ENCODE data around the gene IGF2BP1.

Gene IGF2BP1

DNA sequence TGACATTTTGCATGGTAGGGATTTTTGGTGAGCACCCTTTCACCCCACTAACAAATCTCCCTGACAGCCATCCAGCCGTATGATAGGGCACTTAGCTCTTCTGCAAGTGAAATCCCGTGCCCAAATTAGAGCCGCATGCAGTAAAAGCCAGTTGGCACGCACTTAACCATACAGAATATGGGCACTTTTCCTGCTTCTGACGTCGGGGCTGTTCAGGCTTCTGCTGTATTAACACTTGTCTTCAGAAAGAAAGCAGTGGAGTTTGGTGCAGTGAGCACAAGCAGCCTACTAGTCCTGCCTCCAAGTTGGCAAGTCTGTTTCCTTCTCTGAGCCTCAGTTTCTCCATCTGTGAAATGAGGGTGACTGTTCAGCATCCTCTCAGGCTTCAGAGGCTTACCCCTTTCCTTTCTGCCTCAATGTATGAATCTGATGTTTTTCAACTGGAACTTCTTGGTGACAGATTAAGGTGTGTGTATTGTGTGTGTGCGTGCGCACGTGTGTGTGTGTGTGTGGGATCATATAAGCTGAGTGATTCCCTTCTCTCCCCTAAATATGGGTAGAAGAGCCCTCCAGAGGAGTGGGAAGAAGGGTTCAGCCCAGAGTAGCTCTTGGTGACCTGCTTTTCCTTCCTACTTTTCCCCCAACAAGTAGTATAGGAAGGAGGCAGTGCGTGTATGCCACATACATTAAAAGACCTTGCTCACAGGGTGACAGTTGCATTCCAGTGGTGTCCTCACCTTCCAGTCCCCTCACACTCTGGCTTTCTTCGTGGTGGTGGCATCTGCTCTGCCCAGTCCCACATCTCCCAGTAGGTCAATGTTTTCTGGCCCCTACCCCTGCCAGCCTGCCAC lies 19.0 kb downstream of the IGF2BP1 start:
- TF ChIP-seq, protein P1, sequence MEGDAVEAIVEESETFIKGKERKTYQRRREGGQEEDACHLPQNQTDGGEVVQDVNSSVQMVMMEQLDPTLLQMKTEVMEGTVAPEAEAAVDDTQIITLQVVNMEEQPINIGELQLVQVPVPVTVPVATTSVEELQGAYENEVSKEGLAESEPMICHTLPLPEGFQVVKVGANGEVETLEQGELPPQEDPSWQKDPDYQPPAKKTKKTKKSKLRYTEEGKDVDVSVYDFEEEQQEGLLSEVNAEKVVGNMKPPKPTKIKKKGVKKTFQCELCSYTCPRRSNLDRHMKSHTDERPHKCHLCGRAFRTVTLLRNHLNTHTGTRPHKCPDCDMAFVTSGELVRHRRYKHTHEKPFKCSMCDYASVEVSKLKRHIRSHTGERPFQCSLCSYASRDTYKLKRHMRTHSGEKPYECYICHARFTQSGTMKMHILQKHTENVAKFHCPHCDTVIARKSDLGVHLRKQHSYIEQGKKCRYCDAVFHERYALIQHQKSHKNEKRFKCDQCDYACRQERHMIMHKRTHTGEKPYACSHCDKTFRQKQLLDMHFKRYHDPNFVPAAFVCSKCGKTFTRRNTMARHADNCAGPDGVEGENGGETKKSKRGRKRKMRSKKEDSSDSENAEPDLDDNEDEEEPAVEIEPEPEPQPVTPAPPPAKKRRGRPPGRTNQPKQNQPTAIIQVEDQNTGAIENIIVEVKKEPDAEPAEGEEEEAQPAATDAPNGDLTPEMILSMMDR (IDR thresholded peaks at IDR 0.05), result no peak
- no peak for TF ChIP-seq ZFX (IDR thresholded peaks at IDR 0.05; ENCODE audit: borderline replicate concordance)
- no peak overlapping the region for H3K27ac ChIP-seq

DNA sequence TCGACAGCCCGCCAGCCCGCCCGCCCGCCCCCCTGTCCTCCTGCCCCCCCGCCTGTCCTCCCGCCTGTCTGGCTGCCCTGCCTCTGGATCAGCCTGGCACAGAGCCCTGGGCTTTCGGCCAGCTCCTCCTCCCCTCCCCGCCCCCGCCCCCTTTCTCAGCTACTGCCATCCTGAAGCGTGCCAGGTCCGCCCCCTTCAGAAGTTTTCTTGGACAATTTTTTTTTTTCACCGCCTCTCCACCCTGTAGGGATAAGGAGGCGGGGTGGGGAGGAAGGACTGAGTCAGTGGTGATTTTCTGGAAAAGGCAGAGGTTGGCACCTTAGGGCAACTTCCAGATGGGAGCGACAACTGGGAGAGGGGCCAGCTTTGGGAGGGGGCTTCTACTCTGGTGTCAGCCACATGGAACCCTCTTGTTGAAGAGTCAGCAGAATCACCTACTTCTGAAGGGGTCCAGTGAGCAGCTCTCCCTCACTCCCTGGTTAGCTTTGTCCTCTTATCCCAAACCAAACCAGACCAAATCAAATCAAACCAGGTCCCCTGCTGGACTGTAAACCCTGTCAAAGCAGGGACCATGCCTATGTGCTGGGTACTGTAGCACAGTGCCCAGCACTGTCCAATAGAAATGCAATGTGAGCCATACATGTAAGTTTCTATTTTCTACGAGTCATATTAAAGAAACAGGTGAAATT lies 19.7 kb downstream of the IGF2BP1 start:
- no peak overlapping the region for H3K27ac ChIP-seq
- TF ChIP-seq ZFX (IDR thresholded peaks at IDR 0.05; ENCODE audit: borderline replicate concordance), result no peak
- TF ChIP-seq, protein P1 (IDR thresholded peaks at IDR 0.05), result no peak

DNA sequence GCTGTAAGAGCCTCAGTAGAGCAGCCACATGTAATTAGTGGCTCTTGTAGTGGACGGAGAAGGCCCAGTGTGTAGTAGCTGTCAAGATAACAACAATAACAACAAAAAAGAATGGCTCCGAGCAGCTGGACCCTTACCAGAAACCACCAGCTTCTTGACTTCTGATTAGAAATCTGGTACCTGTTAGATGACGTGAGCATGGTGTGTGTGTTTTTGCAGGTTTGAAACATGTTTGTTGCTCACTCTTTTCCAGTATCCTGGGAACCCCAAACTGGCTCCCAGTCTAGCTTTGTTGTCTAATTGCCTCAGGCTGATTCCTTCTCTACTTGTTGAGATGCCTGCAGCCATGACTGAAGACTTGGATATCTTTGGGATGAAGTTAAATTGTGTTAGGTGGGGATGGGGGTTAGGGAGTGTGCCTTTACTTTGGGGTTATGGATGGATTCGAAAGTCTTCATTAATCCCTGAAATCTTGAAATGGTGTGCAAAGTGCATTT lies 21.0 kb downstream of the IGF2BP1 start:
- no peak overlapping the region for H3K27ac ChIP-seq
- no peak for TF ChIP-seq ZFX (IDR thresholded peaks at IDR 0.05; ENCODE audit: borderline replicate concordance)
- TF ChIP-seq, protein P1 (IDR thresholded peaks at IDR 0.05), result no peak

DNA sequence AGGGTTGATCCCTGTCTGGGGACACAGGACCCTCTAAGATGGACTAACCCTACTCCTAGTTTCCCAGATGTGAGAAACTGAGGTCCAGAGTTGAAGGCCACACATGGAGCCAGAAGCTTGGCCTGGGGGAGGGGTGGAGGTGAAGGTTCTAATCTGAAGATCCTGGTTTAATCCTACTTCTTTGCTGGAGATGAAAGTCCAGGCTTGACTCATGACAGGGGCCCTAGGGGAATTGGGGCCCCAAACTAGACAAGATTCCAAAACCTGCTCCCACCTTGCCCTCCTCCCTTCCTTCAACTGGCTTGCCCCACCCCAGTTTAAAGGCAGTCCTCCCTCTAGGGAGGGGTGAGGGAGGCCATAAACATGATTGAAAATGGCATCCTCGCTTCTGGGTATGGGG lies 21.6 kb downstream of the IGF2BP1 start:
- H3K27ac ChIP-seq, result no peak overlapping the region
- TF ChIP-seq, protein P1 (IDR thresholded peaks at IDR 0.05), result no peak
- no peak for TF ChIP-seq ZFX (IDR thresholded peaks at IDR 0.05; ENCODE audit: borderline replicate concordance)

DNA sequence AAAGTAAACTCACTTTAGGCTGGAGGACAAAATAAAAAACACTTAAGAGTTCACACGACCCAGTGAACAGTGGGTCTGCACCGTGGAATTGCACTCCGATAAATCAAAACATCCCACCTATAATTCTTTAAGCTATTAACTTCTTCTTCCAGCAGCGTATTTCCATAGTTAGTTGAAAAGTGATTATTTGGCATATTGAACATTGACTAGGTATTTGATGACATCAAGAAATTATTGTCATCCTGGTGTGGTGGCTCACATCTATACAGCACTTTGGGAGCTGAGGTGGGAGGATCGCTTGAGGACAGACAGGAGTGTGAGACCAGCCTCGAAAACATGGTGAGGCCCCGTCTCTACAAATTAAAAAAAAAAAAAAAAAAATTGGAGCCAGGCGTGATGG lies 23.4 kb downstream of the IGF2BP1 start:
- no peak for TF ChIP-seq ZFX (IDR thresholded peaks at IDR 0.05; ENCODE audit: borderline replicate concordance)
- TF ChIP-seq, protein P1 (IDR thresholded peaks at IDR 0.05), result no peak
- H3K27ac ChIP-seq, result no peak overlapping the region

DNA sequence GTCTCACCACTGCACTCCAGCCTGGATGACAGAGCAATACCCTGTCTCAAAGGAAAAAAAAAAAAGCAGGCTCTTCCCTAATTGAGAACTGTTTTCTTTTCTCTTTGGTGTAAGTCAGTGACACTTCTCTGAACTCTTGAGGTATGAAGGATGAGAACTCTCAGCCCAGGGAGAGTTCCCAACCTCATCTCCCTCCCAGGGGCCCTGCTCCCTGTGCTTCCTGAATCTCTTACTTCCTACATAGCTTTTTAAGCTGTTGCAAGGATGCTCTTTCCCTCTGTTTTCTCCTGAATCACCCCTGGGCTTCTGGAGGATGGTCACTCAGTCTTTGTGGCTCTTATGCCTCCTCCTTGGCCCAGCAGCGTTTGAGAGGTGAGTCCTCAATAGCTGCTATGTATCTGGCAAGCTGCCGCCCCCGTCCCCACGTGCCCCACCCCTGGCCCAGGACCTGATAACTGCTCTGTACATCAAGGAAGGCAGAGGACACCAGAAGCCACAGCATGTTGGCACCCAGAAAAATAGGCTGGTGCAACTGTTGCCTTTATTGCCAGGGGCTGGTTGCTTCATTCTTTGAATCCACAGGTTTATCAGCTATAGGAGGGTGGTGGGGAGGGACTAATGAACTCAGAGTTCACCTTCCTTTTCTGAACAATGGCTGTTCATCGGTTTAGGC lies 24.0 kb downstream of the IGF2BP1 start:
- no peak overlapping the region for H3K27ac ChIP-seq

More for the DNA sequence above, 24.0 kb downstream of the IGF2BP1 start:
- TF ChIP-seq, protein P1 (IDR thresholded peaks at IDR 0.05), result no peak
- no peak for TF ChIP-seq ZFX (IDR thresholded peaks at IDR 0.05; ENCODE audit: borderline replicate concordance)
